Peyer's patch (tissue), 4 donors: ENCODE measurements around the gene BCAS3. TPM values are rescaled to one million over a fixed set of nuclear protein-coding genes. Genes with fewer than 3 reads are reported as not detected.

Experiments used
- DNase-seq, 3 donors: peaks; one replicate each; pipeline ENCODE4 v3.0.0-alpha.2; 2017 to 2019
- H3K27ac ChIP-seq, 4 donors: fragments of 200-600 bp; sonication (generic); one replicate each; pipeline ENCODE4 v1.5.1; 2016 to 2019
- H3K27me3 ChIP-seq, 2 donors: fragments of 200-600 bp; sonication (generic); one replicate each; pipeline ENCODE4 v1.5.1; 2019
- H3K36me3 ChIP-seq, 3 donors: fragments of 200-600 bp; sonication (generic); one replicate each; pipeline ENCODE4 v1.5.1; 2016 to 2019
- H3K4me1 ChIP-seq, 4 donors: fragments of 200-600 bp; sonication (generic); one replicate each; pipeline ENCODE4 v1.5.1; 2016 to 2019
- H3K4me3 ChIP-seq, 4 donors: fragments of 200-600 bp; sonication (generic); 1 replicate in 3 of 4; 2 replicates in 1 of 4; pipeline ENCODE4 v1.5.1; 2016 to 2019; ENCODE audit warnings: mild to moderate bottlenecking in 1 of 4
- H3K9me3 ChIP-seq, 4 donors: fragments of 200-600 bp; sonication (generic); one replicate each; pipeline ENCODE4 v1.5.1; 2016 to 2019; ENCODE audit warnings: mild to moderate bottlenecking in 1 of 4
- POLR2A ChIP-seq, 2 donors: fragments of 450-650 bp; IDR thresholded peaks; one replicate each; pipeline ENCODE4 v1.5.1; 2017; ENCODE audit warnings: antibody characterized with exemption in 2 of 2, mild to moderate bottlenecking in 2 of 2, moderate library complexity in 2 of 2
- total RNA-seq, 4 donors: library from RNA; depleted of rRNA; stranded (reverse); fragments of >200 nt; gene quantifications; one replicate each; pipeline ENCODE4 v1.1.0, GENCODE V29; 2016
- TF ChIP-seq, protein P1 (sequence below), 6 experiments: fragments of 450-650 bp in 4 of 6; fragments of 200-600 bp in 2 of 6; sonication (generic) in 1 of 6; IDR thresholded peaks; one replicate each; pipeline ENCODE4 v1.5.1; 2017 to 2019; ENCODE audit warnings: antibody characterized with exemption in 6 of 6, mild to moderate bottlenecking in 3 of 6, moderate library complexity in 1 of 6

BCAS3 gene
- total RNA-seq, 4 donors from 2014 or later = 25.7 to 109 (median 57.1) TPM

DNA sequence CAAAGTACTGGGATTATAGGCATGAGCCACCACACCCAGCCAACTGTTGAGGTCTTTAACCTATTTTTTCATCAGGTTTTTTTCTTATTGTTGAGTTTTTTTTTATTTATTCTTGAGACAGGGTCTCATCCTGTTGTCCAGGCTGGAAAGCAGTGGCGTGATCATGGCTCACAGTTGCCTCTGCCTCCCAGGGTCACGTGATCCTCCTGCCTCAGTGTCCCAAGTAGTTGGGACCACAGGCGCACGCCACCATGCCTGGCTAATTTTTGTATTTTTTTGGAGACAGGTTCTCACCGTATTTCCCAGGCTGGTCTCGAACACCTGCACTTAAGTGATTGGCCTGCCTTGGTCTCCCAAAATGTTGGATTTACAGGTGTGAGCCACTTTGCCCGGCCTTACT is 95.9 kb downstream of the BCAS3 start:
- Histone ChIP-seq H3K27ac (no peak overlapping the region), H3K4me3 (no peak overlapping the region), H3K27me3 (no peaks in the 10 kb centered on the region), H3K9me3 (no peaks in the 10 kb centered on the region), H3K36me3 (no peaks in the 10 kb centered on the region), H3K4me1 (no peaks in the 10 kb centered on the region)
- TF ChIP-seq, protein P1, sequence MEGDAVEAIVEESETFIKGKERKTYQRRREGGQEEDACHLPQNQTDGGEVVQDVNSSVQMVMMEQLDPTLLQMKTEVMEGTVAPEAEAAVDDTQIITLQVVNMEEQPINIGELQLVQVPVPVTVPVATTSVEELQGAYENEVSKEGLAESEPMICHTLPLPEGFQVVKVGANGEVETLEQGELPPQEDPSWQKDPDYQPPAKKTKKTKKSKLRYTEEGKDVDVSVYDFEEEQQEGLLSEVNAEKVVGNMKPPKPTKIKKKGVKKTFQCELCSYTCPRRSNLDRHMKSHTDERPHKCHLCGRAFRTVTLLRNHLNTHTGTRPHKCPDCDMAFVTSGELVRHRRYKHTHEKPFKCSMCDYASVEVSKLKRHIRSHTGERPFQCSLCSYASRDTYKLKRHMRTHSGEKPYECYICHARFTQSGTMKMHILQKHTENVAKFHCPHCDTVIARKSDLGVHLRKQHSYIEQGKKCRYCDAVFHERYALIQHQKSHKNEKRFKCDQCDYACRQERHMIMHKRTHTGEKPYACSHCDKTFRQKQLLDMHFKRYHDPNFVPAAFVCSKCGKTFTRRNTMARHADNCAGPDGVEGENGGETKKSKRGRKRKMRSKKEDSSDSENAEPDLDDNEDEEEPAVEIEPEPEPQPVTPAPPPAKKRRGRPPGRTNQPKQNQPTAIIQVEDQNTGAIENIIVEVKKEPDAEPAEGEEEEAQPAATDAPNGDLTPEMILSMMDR (IDR thresholded peaks at IDR 0.05) = no peak
- TF ChIP-seq POLR2A (IDR thresholded peaks at IDR 0.05) = no peak
- DNase-seq = no peak

DNA sequence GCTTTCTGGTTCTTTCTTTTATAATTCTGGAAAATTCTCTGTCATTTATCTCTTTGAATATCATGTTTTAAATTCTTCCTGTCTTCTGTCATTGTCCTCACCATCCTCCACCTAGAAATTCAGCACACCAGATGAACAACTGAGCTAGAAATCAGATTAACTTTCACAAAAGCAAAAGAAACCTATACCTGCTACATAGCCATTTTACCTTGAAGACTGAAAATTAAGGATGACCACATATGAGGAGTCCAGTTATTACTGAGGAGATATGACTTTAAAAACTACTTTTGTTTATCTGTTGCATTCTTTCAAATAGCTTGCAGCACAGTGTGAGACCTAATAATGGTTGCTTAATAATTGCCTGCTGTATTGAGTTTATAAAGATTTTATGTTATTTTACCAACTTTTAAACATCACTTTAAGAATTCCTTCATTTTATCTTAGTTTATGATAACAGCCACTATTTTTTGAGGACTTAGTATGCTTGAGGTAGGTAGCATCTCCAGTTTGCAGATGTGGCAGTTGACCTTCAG is 104.3 kb downstream of the BCAS3 start:
- Histone ChIP-seq H3K27me3 (no peaks in the 10 kb centered on the region), H3K27ac (no peak overlapping the region), H3K9me3 (no peaks in the 10 kb centered on the region), H3K4me1 (no peaks in the 10 kb centered on the region), H3K4me3 (no peak overlapping the region), H3K36me3 (no peaks in the 10 kb centered on the region)
- DNase-seq = no peak
- TF ChIP-seq, protein P1 (IDR thresholded peaks at IDR 0.05) = no peak
- no peak for TF ChIP-seq POLR2A (IDR thresholded peaks at IDR 0.05)

DNA sequence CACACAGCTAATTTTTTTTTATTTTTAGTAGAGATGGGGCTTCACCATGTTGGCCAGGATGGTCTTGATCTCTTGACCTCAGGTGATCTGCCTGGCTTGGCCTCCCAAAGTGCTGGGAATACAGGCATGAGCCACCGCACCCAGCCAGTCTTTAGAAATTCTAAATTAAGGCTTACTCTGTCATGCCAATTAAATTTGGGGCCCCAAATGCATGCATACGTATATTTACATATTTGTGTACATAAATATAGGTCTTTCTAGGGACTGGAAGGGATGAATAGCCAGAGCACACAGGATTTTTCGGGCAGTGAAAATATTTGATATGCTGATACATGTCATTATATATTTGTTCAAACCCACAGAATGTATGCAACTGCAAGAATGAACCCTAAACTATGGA is 105.1 kb downstream of the BCAS3 start:
- no peak overlapping the region for H3K4me3 ChIP-seq
- TF ChIP-seq, protein P1 (IDR thresholded peaks at IDR 0.05) = no peak
- TF ChIP-seq POLR2A (IDR thresholded peaks at IDR 0.05) = no peak
- no peaks in the 10 kb centered on the region for H3K27me3 ChIP-seq
- no peaks in the 10 kb centered on the region for H3K9me3 ChIP-seq
- H3K4me1 ChIP-seq = no peaks in the 10 kb centered on the region
- DNase-seq = no peak
- no peak overlapping the region for H3K27ac ChIP-seq
- no peaks in the 10 kb centered on the region for H3K36me3 ChIP-seq

DNA sequence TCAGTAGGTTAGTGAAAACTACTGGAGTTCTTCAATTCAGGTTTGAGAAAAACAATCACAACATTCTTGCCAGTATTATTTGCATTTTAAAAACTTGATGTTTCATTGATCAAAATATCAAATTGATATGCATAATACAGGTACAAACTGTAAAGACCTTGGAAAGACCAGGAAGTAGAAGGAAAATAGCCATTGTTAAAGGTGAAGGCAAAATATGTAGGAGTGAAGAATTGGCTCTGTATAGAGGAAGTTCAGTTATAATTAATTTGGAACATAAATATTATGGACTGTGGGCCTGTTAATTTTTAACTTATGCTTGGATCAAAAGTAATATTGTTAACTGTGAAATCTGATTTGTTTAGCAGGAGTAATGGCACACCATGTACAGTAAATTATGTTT is 112.6 kb downstream of the BCAS3 start:
- H3K36me3 ChIP-seq = no peaks in the 10 kb centered on the region
- H3K4me3 ChIP-seq = no peak overlapping the region
- no peak for DNase-seq
- H3K27ac ChIP-seq = no peak overlapping the region
- H3K27me3 ChIP-seq = no peaks in the 10 kb centered on the region
- no peaks in the 10 kb centered on the region for H3K9me3 ChIP-seq
- H3K4me1 ChIP-seq = no peaks in the 10 kb centered on the region
- no peak for TF ChIP-seq POLR2A (IDR thresholded peaks at IDR 0.05)
- TF ChIP-seq, protein P1 (IDR thresholded peaks at IDR 0.05) = no peak

DNA sequence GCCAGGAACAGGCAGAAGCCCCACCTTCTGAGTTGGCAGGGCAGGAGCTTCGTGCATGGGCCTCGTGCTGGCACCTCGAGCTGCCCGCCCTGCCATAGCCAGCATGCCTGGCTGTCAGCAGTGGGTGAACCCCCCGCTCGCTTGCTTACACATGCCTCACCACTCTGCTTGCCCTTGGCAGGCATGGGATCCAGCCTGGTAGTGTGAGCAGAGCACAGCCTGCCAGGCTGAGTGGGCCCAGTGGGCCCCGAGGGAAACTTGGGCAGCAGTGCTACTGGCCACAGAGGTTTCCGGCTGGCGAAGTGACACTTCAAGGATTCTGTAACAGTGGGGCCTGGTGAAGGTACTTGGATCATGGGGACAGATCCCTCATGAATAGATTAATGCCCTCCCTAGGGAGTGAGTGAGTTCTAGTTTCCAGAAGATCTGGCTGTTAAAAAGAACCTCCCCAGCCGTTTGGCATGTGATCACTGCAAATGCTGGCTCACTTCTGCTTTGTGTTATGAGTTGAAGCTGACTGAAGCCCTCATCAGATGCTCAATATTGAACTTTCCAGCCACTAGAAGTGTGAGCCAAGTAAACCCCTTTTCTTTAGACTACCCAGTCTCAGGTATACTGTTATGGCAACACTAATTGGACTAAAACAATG is 114.7 kb downstream of the BCAS3 start:
- Histone ChIP-seq H3K27me3 (no peaks in the 10 kb centered on the region), H3K4me3 (no peak overlapping the region), H3K36me3 (no peaks in the 10 kb centered on the region), H3K27ac (no peak overlapping the region), H3K9me3 (no peaks in the 10 kb centered on the region), H3K4me1 (no peaks in the 10 kb centered on the region)
- DNase-seq = no peak
- TF ChIP-seq, protein P1 (IDR thresholded peaks at IDR 0.05) = no peak
- TF ChIP-seq POLR2A (IDR thresholded peaks at IDR 0.05) = no peak
